Stomach (tissue), 4 donors: Measurements from ENCODE around the gene MAGI1.

Experiments
- CTCF ChIP-seq, 7 experiments: fragments of 450-650 bp in 4 of 7; fragments of 200-600 bp in 3 of 7; sonication (generic) in 3 of 7; IDR thresholded peaks; one replicate each; pipeline ENCODE4 v1.5.1; 2016 to 2019; ENCODE audit warnings: antibody characterized with exemption in 7 of 7, control low read depth in 2 of 7, mild to moderate bottlenecking in 1 of 7
- EP300 ChIP-seq: sonication (generic); formaldehyde crosslinking; IDR thresholded peaks from one replicate; pipeline ENCODE4 v1.6.1; 2017; ENCODE audit warnings: antibody characterized with exemption

GRCh38 chr3:65331730-65332129 lies 707.0 kb downstream of the MAGI1 start:
- TF ChIP-seq CTCF (IDR thresholded peaks at IDR 0.05), result no peak
- no peak for TF ChIP-seq EP300
